ENCODE measurements around the gene LECT2. TPM values are rescaled to one million over a fixed set of nuclear protein-coding genes. Genes with fewer than 3 reads are reported as not detected.

Gene LECT2
- total RNA-seq, 1 donor from 2014 or later, result not detected

DNA sequence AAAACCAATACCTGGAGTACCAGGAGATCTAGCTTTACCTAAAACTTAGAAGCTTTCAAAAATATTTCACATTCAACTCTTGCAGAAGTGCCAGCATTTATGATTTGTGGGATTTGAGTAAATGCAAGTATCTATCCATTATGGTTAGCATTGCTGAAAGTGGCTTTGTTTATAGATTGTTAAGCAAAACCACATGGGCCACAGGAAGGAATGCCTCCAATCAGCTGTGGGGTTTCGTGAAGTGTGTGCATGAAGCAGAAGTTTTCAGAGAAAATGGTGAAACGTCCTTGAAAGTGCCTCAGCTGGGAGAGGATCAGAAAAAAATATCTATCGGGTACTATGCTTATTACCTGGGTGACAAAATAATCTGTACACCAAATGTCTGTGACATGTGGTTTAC lies 4.2 kb downstream of the LECT2 start:
- H3K27me3 Mint-ChIP-seq (ENCODE audit: unreplicated experiment), result no peaks in the 10 kb centered on the region
- H3K4me1 Mint-ChIP-seq (ENCODE audit: low read depth, unreplicated experiment), result no peaks in the 10 kb centered on the region
- no peak for DNase-seq
- no peaks in the 10 kb centered on the region for H3K36me3 Mint-ChIP-seq (ENCODE audit: unreplicated experiment)
- H3K4me3 Mint-ChIP-seq (ENCODE audit: unreplicated experiment), result no peak overlapping the region
- no peaks in the 10 kb centered on the region for H3K9me3 Mint-ChIP-seq (ENCODE audit: unreplicated experiment)
- TF ChIP-seq CTCF (IDR thresholded peaks at IDR 0.05; ENCODE audit: partially characterized antibody, unreplicated experiment), result no peak
- no peak overlapping the region for H3K27ac Mint-ChIP-seq (ENCODE audit: unreplicated experiment)

DNA sequence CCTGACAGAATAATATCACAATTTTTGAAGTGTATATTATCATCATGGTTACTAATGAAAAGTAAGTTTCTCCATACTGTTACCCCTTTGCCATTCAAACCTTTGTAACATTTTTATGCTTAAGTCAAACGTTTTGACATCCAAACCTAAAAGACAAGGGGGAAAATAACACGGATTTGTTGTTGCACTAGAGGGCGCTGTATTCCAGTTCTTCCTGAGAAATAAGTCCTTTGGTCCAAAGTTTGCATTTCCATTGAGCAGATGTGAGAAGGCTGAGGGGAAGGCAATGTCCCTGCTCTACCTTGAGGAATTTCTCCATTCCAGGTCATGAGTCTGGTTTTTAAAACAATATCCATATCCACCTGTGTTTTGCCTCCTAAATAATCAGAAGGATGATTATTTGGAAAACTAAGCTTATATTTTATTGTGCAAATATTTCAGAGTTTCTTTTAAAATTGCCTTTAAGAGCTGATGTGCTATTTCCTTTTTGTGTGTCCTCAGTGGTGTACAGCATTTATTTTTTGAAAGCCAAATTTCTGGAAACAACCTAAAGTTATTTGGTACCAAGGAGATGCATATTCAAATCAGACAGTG lies 9.7 kb downstream of the LECT2 start:
- Mint-ChIP-seq H3K27ac (ENCODE audit: unreplicated experiment) (no peak overlapping the region), H3K36me3 (ENCODE audit: unreplicated experiment) (no peaks in the 10 kb centered on the region), H3K4me3 (ENCODE audit: unreplicated experiment) (no peak overlapping the region), H3K27me3 (ENCODE audit: unreplicated experiment) (no peaks in the 10 kb centered on the region), H3K4me1 (ENCODE audit: low read depth, unreplicated experiment) (no peaks in the 10 kb centered on the region), H3K9me3 (ENCODE audit: unreplicated experiment) (no peaks in the 10 kb centered on the region)
- peak; percentile 21 for DNase-seq
- peak; percentile 92 for TF ChIP-seq CTCF (IDR thresholded peaks at IDR 0.05; ENCODE audit: partially characterized antibody, unreplicated experiment)

GRCh38 chr5:135944564-135944963 lies 10.2 kb downstream of the LECT2 start:
- no peak for DNase-seq
- no peaks in the 10 kb centered on the region for H3K36me3 Mint-ChIP-seq (ENCODE audit: unreplicated experiment)
- no peaks in the 10 kb centered on the region for H3K4me1 Mint-ChIP-seq (ENCODE audit: low read depth, unreplicated experiment)
- H3K27ac Mint-ChIP-seq (ENCODE audit: unreplicated experiment), result no peak overlapping the region
- no peak for TF ChIP-seq CTCF (IDR thresholded peaks at IDR 0.05; ENCODE audit: partially characterized antibody, unreplicated experiment)
- H3K9me3 Mint-ChIP-seq (ENCODE audit: unreplicated experiment), result no peaks in the 10 kb centered on the region
- H3K27me3 Mint-ChIP-seq (ENCODE audit: unreplicated experiment), result no peaks in the 10 kb centered on the region
- H3K4me3 Mint-ChIP-seq (ENCODE audit: unreplicated experiment), result no peak overlapping the region

- TF ChIP-seq CTCF (IDR thresholded peaks at IDR 0.05; ENCODE audit: partially characterized antibody, unreplicated experiment), result no peak
- no peak overlapping the region for H3K27ac Mint-ChIP-seq (ENCODE audit: unreplicated experiment)
- H3K9me3 Mint-ChIP-seq (ENCODE audit: unreplicated experiment), result no peaks in the 10 kb centered on the region
- H3K36me3 Mint-ChIP-seq (ENCODE audit: unreplicated experiment), result no peaks in the 10 kb centered on the region
- no peak for DNase-seq
- no peaks in the 10 kb centered on the region for H3K4me1 Mint-ChIP-seq (ENCODE audit: low read depth, unreplicated experiment)
- H3K4me3 Mint-ChIP-seq (ENCODE audit: unreplicated experiment), result no peak overlapping the region
- H3K27me3 Mint-ChIP-seq (ENCODE audit: unreplicated experiment), result no peaks in the 10 kb centered on the region
Observed at GRCh38 chr5:135942202-135942771, 12.5 kb downstream of the LECT2 start.

- Mint-ChIP-seq H3K36me3 (ENCODE audit: unreplicated experiment) (no peaks in the 10 kb centered on the region), H3K27ac (ENCODE audit: unreplicated experiment) (no peak overlapping the region), H3K4me1 (ENCODE audit: low read depth, unreplicated experiment) (no peaks in the 10 kb centered on the region), H3K4me3 (ENCODE audit: unreplicated experiment) (no peak overlapping the region), H3K27me3 (ENCODE audit: unreplicated experiment) (no peaks in the 10 kb centered on the region), H3K9me3 (ENCODE audit: unreplicated experiment) (no peaks in the 10 kb centered on the region)
- DNase-seq, result no peak
- no peak for TF ChIP-seq CTCF (IDR thresholded peaks at IDR 0.05; ENCODE audit: partially characterized antibody, unreplicated experiment)
Observed at GRCh38 chr5:135941711-135942110, 13.1 kb downstream of the LECT2 start.
